WERI-Rb-1 (cell line): ENCODE data around the gene PRSS56.
"Not testable (repeated sequence)": the region's sequence is repeated elsewhere in the genome, so short reads cannot be mapped to it uniquely, and the experiment has no call there.

Experiments
- DNase-seq: peaks from one replicate; pipeline ENCODE4 v3.0.0-alpha.2; 2020
- H3K27ac ChIP-seq: fragments of 250-450 bp; sonication (Bioruptor Pico); 2 replicates; pipeline ENCODE4 v1.5.1; 2020; ENCODE audit warnings: mild to moderate bottlenecking, moderate library complexity
- H3K27me3 ChIP-seq: fragments of 250-450 bp; sonication (Bioruptor Pico); 2 replicates; pipeline ENCODE4 v1.5.1; 2021; ENCODE audit warnings: mild to moderate bottlenecking, low read depth, moderate library complexity; ENCODE audit not compliant: insufficient read depth, severe bottlenecking
- H3K36me3 ChIP-seq: fragments of 250-450 bp; sonication (Bioruptor Pico); 2 replicates; pipeline ENCODE4 v1.5.1; 2020; ENCODE audit warnings: mild to moderate bottlenecking, moderate library complexity
- H3K4me3 ChIP-seq: 2 replicates; pipeline ENCODE4 v1.5.1; 2011; ENCODE audit warnings: low read depth, mild to moderate bottlenecking, control low read depth, low read length
- H3K9me3 ChIP-seq: fragments of 250-450 bp; sonication (Bioruptor Pico); 2 replicates; pipeline ENCODE4 v1.5.1; 2021; ENCODE audit warnings: mild to moderate bottlenecking, moderate library complexity; ENCODE audit not compliant: severe bottlenecking
- CTCF ChIP-seq: IDR thresholded peaks from 2 replicates; pipeline ENCODE4 v1.5.1; 2011; ENCODE audit warnings: low read depth, mild to moderate bottlenecking, control low read depth, inconsistent platforms, low read length

PRSS56 gene

GRCh38 chr2:232528746-232529460 lies 8.7 kb downstream of the PRSS56 start:
- H3K4me3 ChIP-seq, result no peak overlapping the region
- no peak overlapping the region for H3K27ac ChIP-seq
- peaks cover 6% of the 10 kb centered on the region for H3K27me3 ChIP-seq
- no peaks in the 10 kb centered on the region for H3K36me3 ChIP-seq
- H3K9me3 ChIP-seq, result no peaks in the 10 kb centered on the region
- DNase-seq, result no peak
- TF ChIP-seq CTCF, result no peak

- no peak overlapping the region for H3K4me3 ChIP-seq
- no peak for DNase-seq
- no peaks in the 10 kb centered on the region for H3K9me3 ChIP-seq
- H3K36me3 ChIP-seq, result no peaks in the 10 kb centered on the region
- no peak overlapping the region for H3K27ac ChIP-seq
- TF ChIP-seq CTCF, result no peak
- no peaks in the 10 kb centered on the region for H3K27me3 ChIP-seq
Observed at GRCh38 chr2:232529806-232530547, 9.8 kb downstream of the PRSS56 start.

GRCh38 chr2:232530626-232531260 lies 10.6 kb downstream of the PRSS56 start:
- no peak for DNase-seq
- Histone ChIP-seq H3K4me3 (no peak overlapping the region), H3K27ac (no peak overlapping the region), H3K9me3 (no peaks in the 10 kb centered on the region), H3K36me3 (no peaks in the 10 kb centered on the region), H3K27me3 (no peaks in the 10 kb centered on the region)
- TF ChIP-seq CTCF, result no peak

- TF ChIP-seq CTCF, result no peak
- H3K9me3 ChIP-seq, result no peaks in the 10 kb centered on the region
- H3K27ac ChIP-seq, result no peak overlapping the region
- no peak for DNase-seq
- H3K36me3 ChIP-seq, result no peaks in the 10 kb centered on the region
- H3K27me3 ChIP-seq, result no peaks in the 10 kb centered on the region
- no peak overlapping the region for H3K4me3 ChIP-seq
Observed at GRCh38 chr2:232532419-232532818, 12.2 kb downstream of the PRSS56 start.

GRCh38 chr2:232532821-232533220 lies 12.6 kb downstream of the PRSS56 start:
- not testable (repeated sequence) for H3K9me3 ChIP-seq, H3K27ac ChIP-seq, DNase-seq, H3K27me3 ChIP-seq, H3K36me3 ChIP-seq, H3K4me3 ChIP-seq

GRCh38 chr2:232533944-232534710 lies 13.9 kb downstream of the PRSS56 start:
- no peak for TF ChIP-seq CTCF
- H3K27ac ChIP-seq, result no peak overlapping the region
- H3K4me3 ChIP-seq, result no peak overlapping the region
- no peaks in the 10 kb centered on the region for H3K27me3 ChIP-seq
- no peaks in the 10 kb centered on the region for H3K9me3 ChIP-seq
- no peaks in the 10 kb centered on the region for H3K36me3 ChIP-seq
- DNase-seq, result no peak
